Peyer's patch (tissue), 4 donors: Measurements from ENCODE around the gene ATP1B1. TPM values are rescaled to one million over a fixed set of nuclear protein-coding genes. Genes with fewer than 3 reads are reported as not detected.

ENCODE experiments used
- DNase-seq, 3 donors: peaks; one replicate each; pipeline ENCODE4 v3.0.0-alpha.2; 2017 to 2019
- H3K27ac ChIP-seq, 4 donors: fragments of 200-600 bp; sonication (generic); one replicate each; pipeline ENCODE4 v1.5.1; 2016 to 2019
- H3K27me3 ChIP-seq, 2 donors: fragments of 200-600 bp; sonication (generic); one replicate each; pipeline ENCODE4 v1.5.1; 2019
- H3K36me3 ChIP-seq, 3 donors: fragments of 200-600 bp; sonication (generic); one replicate each; pipeline ENCODE4 v1.5.1; 2016 to 2019
- H3K4me1 ChIP-seq, 4 donors: fragments of 200-600 bp; sonication (generic); one replicate each; pipeline ENCODE4 v1.5.1; 2016 to 2019
- H3K4me3 ChIP-seq, 4 donors: fragments of 200-600 bp; sonication (generic); 1 replicate in 3 of 4; 2 replicates in 1 of 4; pipeline ENCODE4 v1.5.1; 2016 to 2019; ENCODE audit warnings: mild to moderate bottlenecking in 1 of 4
- H3K9me3 ChIP-seq, 4 donors: fragments of 200-600 bp; sonication (generic); one replicate each; pipeline ENCODE4 v1.5.1; 2016 to 2019; ENCODE audit warnings: mild to moderate bottlenecking in 1 of 4
- POLR2A ChIP-seq, 2 donors: fragments of 450-650 bp; IDR thresholded peaks; one replicate each; pipeline ENCODE4 v1.5.1; 2017; ENCODE audit warnings: antibody characterized with exemption in 2 of 2, mild to moderate bottlenecking in 2 of 2, moderate library complexity in 2 of 2
- total RNA-seq, 4 donors: library from RNA; depleted of rRNA; stranded (reverse); fragments of >200 nt; gene quantifications; one replicate each; pipeline ENCODE4 v1.1.0, GENCODE V29; 2016
- TF ChIP-seq, protein P1 (sequence below), 6 experiments: fragments of 450-650 bp in 4 of 6; fragments of 200-600 bp in 2 of 6; sonication (generic) in 1 of 6; IDR thresholded peaks; one replicate each; pipeline ENCODE4 v1.5.1; 2017 to 2019; ENCODE audit warnings: antibody characterized with exemption in 6 of 6, mild to moderate bottlenecking in 3 of 6, moderate library complexity in 1 of 6

Gene ATP1B1
- total RNA-seq, 4 donors from 2014 or later, result 70.1 to 659 (median 499) TPM

GRCh38 chr1:169128562-169128961, 22.1 kb downstream of the ATP1B1 start:
- peaks cover 0 to 83% (median 3%) of the 10 kb centered on the region in 3 donors for H3K36me3 ChIP-seq
- no peak overlapping the region for H3K27ac ChIP-seq
- H3K4me3 ChIP-seq, result no peak overlapping the region
- no peaks in the 10 kb centered on the region for H3K9me3 ChIP-seq
- TF ChIP-seq POLR2A (IDR thresholded peaks at IDR 0.05), result no peak
- TF ChIP-seq, protein P1, sequence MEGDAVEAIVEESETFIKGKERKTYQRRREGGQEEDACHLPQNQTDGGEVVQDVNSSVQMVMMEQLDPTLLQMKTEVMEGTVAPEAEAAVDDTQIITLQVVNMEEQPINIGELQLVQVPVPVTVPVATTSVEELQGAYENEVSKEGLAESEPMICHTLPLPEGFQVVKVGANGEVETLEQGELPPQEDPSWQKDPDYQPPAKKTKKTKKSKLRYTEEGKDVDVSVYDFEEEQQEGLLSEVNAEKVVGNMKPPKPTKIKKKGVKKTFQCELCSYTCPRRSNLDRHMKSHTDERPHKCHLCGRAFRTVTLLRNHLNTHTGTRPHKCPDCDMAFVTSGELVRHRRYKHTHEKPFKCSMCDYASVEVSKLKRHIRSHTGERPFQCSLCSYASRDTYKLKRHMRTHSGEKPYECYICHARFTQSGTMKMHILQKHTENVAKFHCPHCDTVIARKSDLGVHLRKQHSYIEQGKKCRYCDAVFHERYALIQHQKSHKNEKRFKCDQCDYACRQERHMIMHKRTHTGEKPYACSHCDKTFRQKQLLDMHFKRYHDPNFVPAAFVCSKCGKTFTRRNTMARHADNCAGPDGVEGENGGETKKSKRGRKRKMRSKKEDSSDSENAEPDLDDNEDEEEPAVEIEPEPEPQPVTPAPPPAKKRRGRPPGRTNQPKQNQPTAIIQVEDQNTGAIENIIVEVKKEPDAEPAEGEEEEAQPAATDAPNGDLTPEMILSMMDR (IDR thresholded peaks at IDR 0.05), result no peak
- no peaks in the 10 kb centered on the region for H3K27me3 ChIP-seq
- H3K4me1 ChIP-seq, result peaks cover 0 to 12% (median 0%) of the 10 kb centered on the region in 4 donors
- no peak for DNase-seq

DNA sequence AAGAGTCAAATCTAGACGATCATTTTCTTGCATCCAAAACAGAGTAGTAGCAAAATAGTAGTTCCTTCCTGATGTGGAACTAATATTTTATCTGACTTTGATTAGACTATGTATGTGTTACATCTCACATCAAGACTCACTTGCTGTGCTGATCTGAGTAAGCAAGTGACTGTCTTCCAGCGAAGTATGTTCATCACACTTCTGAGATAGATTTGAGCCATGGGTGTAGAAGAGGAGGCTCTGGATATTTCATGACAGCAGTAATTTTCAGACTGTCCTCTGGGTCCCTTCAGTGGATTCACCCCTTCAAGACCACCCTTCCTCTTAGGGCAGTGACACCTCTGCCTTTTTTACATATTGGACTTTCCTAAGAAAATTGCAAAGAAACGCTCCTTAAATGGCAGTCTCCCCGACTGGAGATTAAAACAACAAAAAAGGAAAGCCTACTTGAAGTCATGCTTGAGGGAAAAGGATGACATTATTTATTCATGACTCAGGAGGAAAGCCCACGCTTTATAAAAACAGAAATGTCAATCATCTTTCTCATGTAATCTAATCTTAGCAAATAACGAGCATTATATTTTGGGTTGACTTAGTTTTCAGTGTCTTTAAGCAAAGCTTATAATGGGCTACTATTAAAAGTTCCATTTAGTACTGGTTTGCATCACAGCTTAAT, 22.8 kb downstream of the ATP1B1 start:
- Histone ChIP-seq H3K27me3 (no peaks in the 10 kb centered on the region), H3K36me3 (peaks cover 0 to 76% (median 3%) of the 10 kb centered on the region in 3 donors), H3K27ac (no peak overlapping the region), H3K9me3 (no peaks in the 10 kb centered on the region), H3K4me3 (no peak overlapping the region), H3K4me1 (peaks cover 0 to 10% (median 0%) of the 10 kb centered on the region in 4 donors)
- TF ChIP-seq, protein P1 (IDR thresholded peaks at IDR 0.05), result no peak
- DNase-seq, result no peak

DNA sequence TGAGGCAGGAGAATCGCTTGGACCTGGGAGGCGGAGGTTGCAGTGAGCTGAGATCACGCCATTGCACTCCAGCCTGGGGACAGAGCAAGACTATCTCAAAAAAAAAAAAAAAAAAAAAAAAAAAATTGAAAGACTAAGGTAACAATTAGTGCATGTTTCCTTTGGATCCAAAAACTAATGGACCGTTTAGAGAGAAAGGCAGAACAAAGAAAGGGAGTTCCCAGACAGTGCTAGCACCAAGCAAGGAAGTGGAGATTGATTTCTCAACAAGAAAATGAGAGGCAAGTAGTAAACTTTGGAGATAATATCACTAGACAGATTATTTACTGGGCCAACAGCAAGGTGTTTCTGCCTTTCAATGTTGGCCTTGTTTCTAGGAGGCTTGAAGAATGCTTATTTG, 24.2 kb downstream of the ATP1B1 start:
- H3K27me3 ChIP-seq, result no peaks in the 10 kb centered on the region
- no peak for DNase-seq
- TF ChIP-seq, protein P1 (IDR thresholded peaks at IDR 0.05), result no peak
- TF ChIP-seq POLR2A (IDR thresholded peaks at IDR 0.05), result no peak
- no peak overlapping the region for H3K4me3 ChIP-seq
- peaks cover 0 to 10% (median 0%) of the 10 kb centered on the region in 4 donors for H3K4me1 ChIP-seq
- peaks cover 0 to 62% (median 3%) of the 10 kb centered on the region in 3 donors for H3K36me3 ChIP-seq
- H3K9me3 ChIP-seq, result no peaks in the 10 kb centered on the region
- H3K27ac ChIP-seq, result no peak overlapping the region

DNA sequence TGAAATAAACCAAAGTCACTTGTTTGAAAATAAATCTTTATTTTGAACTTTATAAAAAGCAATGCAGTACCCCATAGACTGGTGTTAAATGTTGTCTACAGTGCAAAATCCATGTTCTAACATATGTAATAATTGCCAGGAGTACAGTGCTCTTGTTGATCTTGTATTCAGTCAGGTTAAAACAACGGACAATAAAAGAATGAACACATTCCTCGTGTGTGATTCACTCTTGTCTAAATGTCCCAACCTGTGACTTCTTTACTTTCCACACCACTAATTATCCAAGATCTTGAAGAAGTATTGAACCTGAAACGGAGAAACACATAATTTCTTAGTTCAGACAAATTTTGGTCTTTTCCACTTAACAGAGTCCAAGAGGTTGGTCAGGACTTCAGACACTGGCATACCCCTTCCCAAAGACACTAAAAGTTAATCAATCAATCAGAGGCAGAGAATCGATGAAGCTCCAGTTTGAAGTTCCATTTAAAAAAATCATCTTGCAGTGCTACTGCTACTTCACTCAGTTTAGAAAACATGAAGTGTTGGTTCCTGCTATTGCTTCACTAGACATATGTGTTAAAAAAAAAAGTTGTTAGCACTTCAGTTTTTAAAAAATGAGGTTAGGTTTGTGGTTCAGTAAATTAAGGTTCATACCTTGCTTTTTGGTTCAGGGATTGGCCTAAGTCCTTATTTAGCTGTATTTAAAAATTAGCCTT, 26.2 kb downstream of the ATP1B1 start:
- DNase-seq, result no peak
- peaks cover 0 to 10% (median 0%) of the 10 kb centered on the region in 4 donors for H3K4me1 ChIP-seq
- no peak overlapping the region for H3K27ac ChIP-seq
- TF ChIP-seq, protein P1 (IDR thresholded peaks at IDR 0.05), result no peak
- no peak for TF ChIP-seq POLR2A (IDR thresholded peaks at IDR 0.05)
- no peaks in the 10 kb centered on the region for H3K9me3 ChIP-seq
- H3K27me3 ChIP-seq, result no peaks in the 10 kb centered on the region
- H3K4me3 ChIP-seq, result no peak overlapping the region
- H3K36me3 ChIP-seq, result peaks cover 0 to 42% (median 3%) of the 10 kb centered on the region in 3 donors

DNA sequence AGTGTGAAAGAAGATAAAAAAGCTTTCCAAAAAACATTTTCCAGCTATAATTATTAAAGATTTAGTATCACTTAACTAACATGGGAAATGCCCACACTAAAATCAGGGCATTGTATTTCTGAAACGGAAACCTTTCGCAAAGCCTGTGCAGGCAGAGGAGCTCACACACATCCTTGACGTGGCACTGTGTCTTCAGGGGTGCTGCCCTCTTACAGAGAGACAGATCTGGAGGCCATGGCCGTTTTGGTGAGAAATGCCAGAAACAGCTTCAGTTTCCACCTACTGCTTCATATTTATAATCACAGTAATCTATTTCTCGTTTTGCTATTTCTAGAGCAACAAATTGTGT, 26.7 kb downstream of the ATP1B1 start:
- H3K27me3 ChIP-seq, result no peaks in the 10 kb centered on the region
- no peaks in the 10 kb centered on the region for H3K9me3 ChIP-seq
- no peak for DNase-seq
- no peak overlapping the region for H3K27ac ChIP-seq
- H3K4me1 ChIP-seq, result peaks cover 0 to 10% (median 0%) of the 10 kb centered on the region in 4 donors
- no peak overlapping the region for H3K4me3 ChIP-seq
- TF ChIP-seq, protein P1 (IDR thresholded peaks at IDR 0.05), result no peak
- no peak for TF ChIP-seq POLR2A (IDR thresholded peaks at IDR 0.05)
- H3K36me3 ChIP-seq, result peaks cover 0 to 37% (median 3%) of the 10 kb centered on the region in 3 donors
